ENCODE results near the gene TRIM66. TPM values are rescaled to one million over a fixed set of nuclear protein-coding genes. Genes with fewer than 3 reads are reported as not detected.

TRIM66 gene
- polyA plus RNA-seq, 2 of the 4 experiments (the other 2 are of a cell fraction) = 2.5 to 9.8 TPM

- H3K4me2 ChIP-seq = no peak overlapping the region
- peaks cover 26% of the 10 kb centered on the region for H3K4me1 ChIP-seq
- no peak for DNase-seq (ENCODE audit: low read depth in 1 of 2, low spot score in 1 of 2)
- no peak for FAIRE-seq
- no peaks in the 10 kb centered on the region for H3K9me3 ChIP-seq
- H3K4me3 ChIP-seq = no peak overlapping the region
- TF ChIP-seq ZFP36 (IDR thresholded peaks at IDR 0.05; ENCODE audit: borderline replicate concordance, partially characterized antibody) (no peak), ELK1 (IDR thresholded peaks at IDR 0.05; ENCODE audit: low read depth, low read length) (no peak), ZNF302 (CRISPR knock-in tag; IDR thresholded peaks at IDR 0.05) (no peak), JUNB (IDR thresholded peaks at IDR 0.05) (no peak), KDM1A (IDR thresholded peaks at IDR 0.05; ENCODE audit: low read depth) (no peak), ZSCAN20 (CRISPR knock-in tag; IDR thresholded peaks at IDR 0.05) (no peak), FOXS1 (CRISPR knock-in tag; IDR thresholded peaks at IDR 0.05) (no peak), JUN (IDR thresholded peaks at IDR 0.05) (no peak), RCOR1 (IDR thresholded peaks at IDR 0.05; ENCODE audit: low read depth, low read length) (no peak)
- no peak for ATAC-seq
- POLR2A ChIA-PET = no interaction called here
- CTCF ChIA-PET = interaction anchor here (1.6 kb wide), 1 partner anchor 33 kb away, joined by 3 read pairs; no protein-coding TSS in a partner anchor
- WGBS (ENCODE audit: missing lambda C conversion rate) = 91% methylated on average over 23 of the region's 23 CpGs
- no peak overlapping the region for H3K27ac ChIP-seq
Observed at GRCh38 chr11:8730697-8731020, 48.2 kb upstream of the TRIM66 start.

GRCh38 chr11:8729837-8730696 lies 47.6 kb upstream of the TRIM66 start:
- FAIRE-seq (no peak), DNase-seq (ENCODE audit: low read depth in 1 of 2, low spot score in 1 of 2) (no peak), ATAC-seq (no peak)
- H3K4me3 ChIP-seq = no peak overlapping the region
- H3K4me2 ChIP-seq = no peak overlapping the region
- peaks cover 26% of the 10 kb centered on the region for H3K4me1 ChIP-seq
- no peaks in the 10 kb centered on the region for H3K9me3 ChIP-seq
- ChIA-PET POLR2A (interaction anchor here (1.6 kb wide), 1 partner anchor 41 kb away, joined by 4 read pairs; no protein-coding TSS in a partner anchor), CTCF (interaction anchor here (1.6 kb wide), 1 partner anchor 32 kb away, joined by 3 read pairs; no protein-coding TSS in a partner anchor)
- no peak overlapping the region for H3K27ac ChIP-seq
- TF ChIP-seq CBX2 (IDR thresholded peaks at IDR 0.05; ENCODE audit: borderline replicate concordance, low read depth) (no peak), FOXS1 (CRISPR knock-in tag; IDR thresholded peaks at IDR 0.05) (no peak), MAZ (IDR thresholded peaks at IDR 0.05; ENCODE audit: borderline replicate concordance, low read depth, low read length) (no peak), ZC3H11A (IDR thresholded peaks at IDR 0.05) (no peak), JUNB (IDR thresholded peaks at IDR 0.05) (no peak), KDM1A (IDR thresholded peaks at IDR 0.05; ENCODE audit: low read depth) (no peak), PBX3 (IDR thresholded peaks at IDR 0.05) (no peak), NR3C1 (IDR thresholded peaks at IDR 0.05) (no peak), POLR2AphosphoS2 (conservative IDR thresholded peaks at IDR 0.05; ENCODE audit: low read length) (no peak), NFE2L2 (conservative IDR thresholded peaks at IDR 0.05; ENCODE audit: low read length) (no peak), RARB (CRISPR knock-in tag; IDR thresholded peaks at IDR 0.05) (no peak), KDM5A (IDR thresholded peaks at IDR 0.05) (no peak), CHD4 (IDR thresholded peaks at IDR 0.05; ENCODE audit: borderline replicate concordance) (no peak), ZFP36 (IDR thresholded peaks at IDR 0.05; ENCODE audit: borderline replicate concordance, partially characterized antibody) (no peak), EHF (CRISPR knock-in tag; IDR thresholded peaks at IDR 0.05) (no peak), CEBPB (IDR thresholded peaks at IDR 0.05) (no peak), MAX (IDR thresholded peaks at IDR 0.05) (no peak), NPAS2 (CRISPR knock-in tag; IDR thresholded peaks at IDR 0.05; ENCODE audit: borderline replicate concordance) (no peak), ELK1 (IDR thresholded peaks at IDR 0.05; ENCODE audit: low read depth, low read length) (no peak)
- TF ChIP-seq, protein P1, sequence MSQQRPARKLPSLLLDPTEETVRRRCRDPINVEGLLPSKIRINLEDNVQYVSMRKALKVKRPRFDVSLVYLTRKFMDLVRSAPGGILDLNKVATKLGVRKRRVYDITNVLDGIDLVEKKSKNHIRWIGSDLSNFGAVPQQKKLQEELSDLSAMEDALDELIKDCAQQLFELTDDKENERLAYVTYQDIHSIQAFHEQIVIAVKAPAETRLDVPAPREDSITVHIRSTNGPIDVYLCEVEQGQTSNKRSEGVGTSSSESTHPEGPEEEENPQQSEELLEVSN (IDR thresholded peaks at IDR 0.05; ENCODE audit: borderline replicate concordance, low read depth) = no peak
- WGBS (ENCODE audit: missing lambda C conversion rate) = 92% methylated on average over 38 of the region's 38 CpGs
